H1 (cell line): ENCODE measurements around the gene GALNT7. TPM values are rescaled to one million over a fixed set of nuclear protein-coding genes. Genes with fewer than 3 reads are reported as not detected.

Experiments used
- CTCF ChIA-PET: fragments of 300-600 bp; sonication (Branson Sonifier 250); formaldehyde crosslinking; loops from one replicate; lab custom pipeline; 2021; ENCODE audit not compliant: partially characterized antibody; lab: Charles Lee
- POLR2A ChIA-PET: fragments of 300-600 bp; sonication (Branson Sonifier 250); formaldehyde crosslinking; loops from one replicate; lab custom pipeline; 2021; ENCODE audit warnings: inconsistent platforms; ENCODE audit not compliant: partially characterized antibody; lab: Charles Lee
- DNase-seq, 2 experiments: peaks; one replicate each; pipeline versions ENCODE4 v3.0.0 to v3.0.0-alpha.2; 2010 to 2022; ENCODE audit warnings: low spot score in 2 of 2, low read depth in 1 of 2, mixed read lengths in 1 of 2
- FAIRE-seq: peaks from 2 replicates; lab custom pipeline; 2011; peaks lifted over from hg19 to GRCh38; lab: Jason Lieb, UNC
- H2AFZ ChIP-seq: 2 replicates; pipeline ENCODE4 v1.8.1; 2012; ENCODE audit warnings: low read length, inconsistent platforms
- H2AK5ac ChIP-seq: 2 replicates; pipeline ENCODE4 v1.6.1; 2013; ENCODE audit warnings: low read depth, low read length
- H2BK120ac ChIP-seq: replicated peaks from 2 replicates; pipeline ENCODE3; 2013; ENCODE audit warnings: low read depth, low read length, inconsistent platforms
- H2BK12ac ChIP-seq: 2 replicates; pipeline ENCODE4 v1.6.1; 2013; ENCODE audit warnings: low read depth, low read length
- H2BK15ac ChIP-seq: 2 replicates; pipeline ENCODE4 v1.6.1; 2013; ENCODE audit warnings: low read length
- H2BK20ac ChIP-seq: 2 replicates; pipeline ENCODE4 v1.6.1; 2013; ENCODE audit warnings: low read length
- H2BK5ac ChIP-seq: 2 replicates; pipeline ENCODE4 v1.6.1; 2013; ENCODE audit warnings: low read depth, low read length
- H3K14ac ChIP-seq: 2 replicates; pipeline ENCODE4 v1.6.1; 2013; ENCODE audit warnings: inconsistent platforms; ENCODE audit not compliant: insufficient read length
- H3K18ac ChIP-seq: 2 replicates; pipeline ENCODE4 v1.6.1; 2013; ENCODE audit warnings: low read length; ENCODE audit errors: extremely low read depth
- H3K23ac ChIP-seq: 2 replicates; pipeline ENCODE4 v1.6.1; 2013; ENCODE audit warnings: inconsistent platforms; ENCODE audit not compliant: insufficient read length
- H3K23me2 ChIP-seq: 2 replicates; pipeline ENCODE4 v1.6.1; 2013; ENCODE audit warnings: low read depth, low read length
- H3K27ac ChIP-seq: 2 replicates; pipeline ENCODE4 v1.6.1; 2011; ENCODE audit warnings: low read depth, low read length, inconsistent platforms
- H3K27me3 ChIP-seq, 4 experiments: replicated peaks in 1 of 4; 1 replicate in 1 of 4; 2 replicates in 3 of 4; pipeline versions ENCODE4 v1.6.1 to v1.8.1; 2011 to 2013; ENCODE audit warnings: low read length in 3 of 4, mild to moderate bottlenecking in 3 of 4, inconsistent platforms in 2 of 4, mixed read lengths in 2 of 4, moderate library complexity in 1 of 4; ENCODE audit not compliant: control insufficient read depth in 3 of 4, insufficient read depth in 3 of 4; ENCODE audit errors: extremely low read depth in 1 of 4
- H3K36me3 ChIP-seq, 4 experiments: 2 replicates each; pipeline versions ENCODE4 v1.6.1 to v1.8.1; 2011 to 2013; ENCODE audit warnings: mild to moderate bottlenecking in 4 of 4, low read length in 3 of 4, moderate library complexity in 2 of 4, control low read depth in 1 of 4, inconsistent platforms in 1 of 4; ENCODE audit not compliant: insufficient read depth in 4 of 4, control insufficient read depth in 2 of 4
- H3K4ac ChIP-seq: replicated peaks from 2 replicates; pipeline ENCODE3; 2013; ENCODE audit warnings: low read length, low read depth, mixed read lengths, inconsistent platforms; ENCODE audit not compliant: insufficient read length
- H3K4me1 ChIP-seq, 4 experiments: replicated peaks in 1 of 4; 1 replicate in 1 of 4; 2 replicates in 3 of 4; pipeline versions ENCODE4 v1.6.1 to v1.8.1; 2011 to 2013; ENCODE audit warnings: low read length in 3 of 4, inconsistent platforms in 2 of 4, mixed read lengths in 1 of 4; ENCODE audit not compliant: insufficient read depth in 4 of 4, control insufficient read depth in 3 of 4
- H3K4me2 ChIP-seq, 2 experiments: 2 replicates each; pipeline versions ENCODE4 v1.6.1 to v1.8.1; 2011 to 2013; ENCODE audit warnings: low read depth in 2 of 2, low read length in 2 of 2, control low read depth in 1 of 2, inconsistent platforms in 1 of 2, mild to moderate bottlenecking in 1 of 2; ENCODE audit not compliant: insufficient read depth in 1 of 2
- H3K4me3 ChIP-seq, 4 experiments: fragments of 200-600, 300-600 bp in 1 of 4; sonication (generic), shearing (Covaris generic), sonication (Bioruptor Twin) in 1 of 4; 2 replicates each; pipeline versions ENCODE4 v1.5.1 to v1.8.1; 2011 to 2016; ENCODE audit warnings: low read length in 4 of 4, low read depth in 3 of 4, control low read depth in 2 of 4, inconsistent platforms in 2 of 4, mild to moderate bottlenecking in 2 of 4, mixed read lengths in 1 of 4, moderate library complexity in 1 of 4; ENCODE audit not compliant: insufficient read depth in 2 of 4; ENCODE audit errors: extremely low read depth in 1 of 4
- H3K56ac ChIP-seq: replicated peaks from 2 replicates; pipeline ENCODE3; 2013; ENCODE audit warnings: low read depth, mild to moderate bottlenecking, mixed read lengths, low read length, inconsistent platforms; ENCODE audit not compliant: insufficient read length
- H3K79me1 ChIP-seq: 2 replicates; pipeline ENCODE4 v1.6.1; 2013; ENCODE audit warnings: low read depth, low read length, control low read depth
- H3K79me2 ChIP-seq, 2 experiments: 2 replicates each; pipeline versions ENCODE4 v1.6.1 to v1.8.1; 2012 to 2013; ENCODE audit warnings: low read length in 2 of 2, mild to moderate bottlenecking in 2 of 2, inconsistent platforms in 1 of 2; ENCODE audit not compliant: insufficient read depth in 2 of 2, control insufficient read depth in 1 of 2
- H3K9ac ChIP-seq, 4 experiments: replicated peaks in 1 of 4; 1 replicate in 1 of 4; 2 replicates in 3 of 4; pipeline versions ENCODE4 v1.6.1 to v1.8.1; 2011 to 2013; ENCODE audit warnings: low read depth in 3 of 4, low read length in 3 of 4, control low read depth in 2 of 4, mild to moderate bottlenecking in 2 of 4, moderate library complexity in 2 of 4, inconsistent platforms in 1 of 4; ENCODE audit errors: extremely low read depth in 1 of 4
- H3K9me3 ChIP-seq, 2 experiments: 2 replicates each; pipeline versions ENCODE4 v1.6.1 to v1.8.1; 2012 to 2013; ENCODE audit warnings: mild to moderate bottlenecking in 2 of 2, moderate library complexity in 2 of 2, control low read depth in 1 of 2, inconsistent platforms in 1 of 2, low read depth in 1 of 2, low read length in 1 of 2, mixed read lengths in 1 of 2; ENCODE audit not compliant: insufficient read depth in 2 of 2
- H4K20me1 ChIP-seq, 2 experiments: replicated peaks in 1 of 2; 2 replicates each; pipeline versions ENCODE3 to v1.8.1; 2011 to 2013; ENCODE audit warnings: inconsistent platforms in 2 of 2, low read length in 2 of 2, mild to moderate bottlenecking in 1 of 2; ENCODE audit not compliant: insufficient read depth in 2 of 2, control insufficient read depth in 1 of 2
- H4K5ac ChIP-seq: 2 replicates; pipeline ENCODE4 v1.6.1; 2013; ENCODE audit warnings: low read length, low read depth, mixed read lengths, inconsistent platforms; ENCODE audit not compliant: insufficient read length
- H4K8ac ChIP-seq: 2 replicates; pipeline ENCODE4 v1.8.0; 2013; ENCODE audit warnings: mild to moderate bottlenecking, moderate library complexity, low read length, inconsistent platforms; ENCODE audit not compliant: insufficient read depth; ENCODE audit errors: extremely low read depth
- H4K91ac ChIP-seq: replicated peaks from 2 replicates; pipeline ENCODE3; 2013; ENCODE audit warnings: low read length, mixed read lengths, inconsistent platforms; ENCODE audit not compliant: insufficient read length
- CHD1 ChIP-seq: IDR thresholded peaks from 2 replicates; pipeline ENCODE4 v1.6.1; 2012; ENCODE audit warnings: low read depth, low read length, improper control_type of control experiment
- EGR1 ChIP-seq: IDR thresholded peaks from 2 replicates; pipeline ENCODE4 v1.6.1; 2011; ENCODE audit warnings: low read depth, low read length, borderline replicate concordance
- JUN ChIP-seq: IDR thresholded peaks from 2 replicates; pipeline ENCODE4 v1.6.1; 2011; ENCODE audit warnings: low read depth, mild to moderate bottlenecking, improper control_type of control experiment, low read length
- SP4 ChIP-seq: IDR thresholded peaks from 2 replicates; pipeline ENCODE4 v1.6.1; 2012; ENCODE audit warnings: low read length, inconsistent platforms
- WGBS, 2 experiments: shearing (Covaris generic) in 1 of 2; methylation state at CpG; one replicate each; pipeline versions ENCODE4 v1.1.6 to v1.1.7; 2013 to 2015; ENCODE audit warnings: low lambda C conversion rate in 2 of 2, mixed read lengths in 2 of 2, inconsistent platforms in 1 of 2, low coverage in 1 of 2, missing lambda C conversion rate in 1 of 2; ENCODE audit not compliant: insufficient replicate concordance in 2 of 2, insufficient coverage in 1 of 2, insufficient read length in 1 of 2; ENCODE audit errors: extremely low coverage in 1 of 2, missing lambda C conversion rate in 1 of 2; 5-methylcytosine and 5-hydroxymethylcytosine counted together
- polyA plus RNA-seq, 7 experiments: library from polyadenylated mRNA; depleted of rRNA in 3 of 7; stranded (reverse) in 5 of 7; unstranded in 2 of 7; fragments of >200 nt in 5 of 7; fragments of 200-250 nt in 2 of 7; gene quantifications; 1 replicate in 5 of 7; 2 replicates in 1 of 7; 4 replicates in 1 of 7; pipeline versions ENCODE4 v1.2.1 to v1.2.3, GENCODE V29; 2011 to 2013; ENCODE audit warnings: missing spikeins in 2 of 7, mixed read lengths in 2 of 7
- total RNA-seq: library from RNA; stranded (reverse); fragmentation: NEBNext Ultra II Directional; extraction: Animal tissue kit (Norgen Biotek cat#: 25700); gene quantifications from 2 replicates; pipeline ENCODE4 v1.2.1, GENCODE V29; 2021
- TF ChIP-seq, protein P1 (sequence below): IDR thresholded peaks from 2 replicates; pipeline ENCODE4 v1.6.1; 2011; ENCODE audit warnings: low read length, improper control_type of control experiment

The GALNT7 gene
- total and polyA plus RNA-seq, 2 of the 8 experiments (the other 6 are each of a cell fraction or from before 2014, with no cell fraction given) = 22.4 to 85.5 TPM

DNA sequence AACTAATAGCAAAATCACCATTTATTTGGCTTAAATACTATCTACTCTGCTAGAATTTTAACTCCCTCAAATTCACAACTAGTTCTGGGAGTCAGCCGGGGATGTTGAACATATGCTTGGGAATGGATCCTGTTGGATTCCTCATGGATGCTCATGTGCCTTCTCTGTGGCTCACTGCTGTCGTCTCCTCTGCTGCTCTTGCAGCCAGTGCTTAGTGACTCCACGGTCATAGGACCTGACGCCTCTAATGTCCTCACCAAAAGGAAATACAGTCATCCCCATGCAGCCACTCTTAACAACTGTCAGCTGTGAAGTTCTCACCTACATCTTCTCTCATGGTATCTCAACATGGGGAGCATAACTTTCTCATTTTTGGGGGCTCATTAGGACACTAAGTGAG, 106.1 kb downstream of the GALNT7 start:
- no peaks in the 10 kb centered on the region; a peak in 1 of 7 replicates for H3K4me1 ChIP-seq
- H3K36me3 ChIP-seq = peaks cover 0 to 13% (median 2%) of the 10 kb centered on the region in 4 experiments; a peak in 3 of 8 replicates
- DNase-seq = no peak
- no peak overlapping the region for H4K91ac ChIP-seq
- no peak overlapping the region for H2BK12ac ChIP-seq
- H3K9ac ChIP-seq = no peak overlapping the region
- no peaks in the 10 kb centered on the region for H4K20me1 ChIP-seq
- H2AFZ ChIP-seq = no peak overlapping the region
- H4K5ac ChIP-seq = no peak overlapping the region
- no peak overlapping the region for H2BK120ac ChIP-seq
- no peaks in the 10 kb centered on the region for H3K23me2 ChIP-seq
- no peak overlapping the region for H3K4me3 ChIP-seq
- no peak overlapping the region for H3K14ac ChIP-seq
- H2BK15ac ChIP-seq = no peak overlapping the region
- 95% methylated on average over 4 of the region's 4 CpGs; no CpG with 5 or more reads in 1 of the 2 experiments for WGBS, 2 experiments
- H2BK5ac ChIP-seq = no peak overlapping the region
- no peaks in the 10 kb centered on the region for H3K27me3 ChIP-seq
- H4K8ac ChIP-seq = no peak overlapping the region
- no peak overlapping the region for H3K23ac ChIP-seq
- H3K79me2 ChIP-seq = peaks cover 0 to 69% of the 10 kb centered on the region in 2 experiments; a peak in 3 of 4 replicates
- no peak overlapping the region for H3K27ac ChIP-seq
- no peak overlapping the region for H3K18ac ChIP-seq
- no peak overlapping the region for H2AK5ac ChIP-seq
- peaks cover 0 to 5% of the 10 kb centered on the region in 2 experiments; a peak in 3 of 4 replicates for H3K9me3 ChIP-seq
- no peak overlapping the region for H3K4ac ChIP-seq
- H3K79me1 ChIP-seq = no peaks in the 10 kb centered on the region
- ChIA-PET POLR2A (interaction anchor here (0.7 kb wide), 1 partner anchor 181 kb away, joined by 3 read pairs; no protein-coding TSS in a partner anchor), CTCF (interaction anchor here (0.7 to 10.0 kb wide), 9 partner anchors 10 to 261 kb away, joined by 3 to 62 read pairs (median 4); no protein-coding TSS in a partner anchor)
- H3K4me2 ChIP-seq = no peak overlapping the region
- FAIRE-seq = no peak
- no peak overlapping the region for H3K56ac ChIP-seq
- TF ChIP-seq SP4 (no peak), CHD1 (no peak), JUN (no peak), EGR1 (no peak)
- TF ChIP-seq, protein P1, sequence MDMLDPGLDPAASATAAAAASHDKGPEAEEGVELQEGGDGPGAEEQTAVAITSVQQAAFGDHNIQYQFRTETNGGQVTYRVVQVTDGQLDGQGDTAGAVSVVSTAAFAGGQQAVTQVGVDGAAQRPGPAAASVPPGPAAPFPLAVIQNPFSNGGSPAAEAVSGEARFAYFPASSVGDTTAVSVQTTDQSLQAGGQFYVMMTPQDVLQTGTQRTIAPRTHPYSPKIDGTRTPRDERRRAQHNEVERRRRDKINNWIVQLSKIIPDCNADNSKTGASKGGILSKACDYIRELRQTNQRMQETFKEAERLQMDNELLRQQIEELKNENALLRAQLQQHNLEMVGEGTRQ = no peak
- TF ChIP-seq, all 59 proteins: peak for 0
- H2BK20ac ChIP-seq = no peak overlapping the region
